Lower leg skin (tissue), 4 donors: ENCODE results near the gene YPEL4. TPM values are rescaled to one million over a fixed set of nuclear protein-coding genes. Genes with fewer than 3 reads are reported as not detected.

Source experiments
- DNase-seq, 2 donors: peaks; one replicate each; pipeline ENCODE4 v3.0.0-alpha.2; 2019; ENCODE audit warnings: low spot score in 2 of 2
- H3K4me3 ChIP-seq: fragments of 200-600 bp; sonication (generic); 2 replicates; pipeline ENCODE4 v1.5.1; 2017; ENCODE audit warnings: mild to moderate bottlenecking, low read depth; ENCODE audit not compliant: poor library complexity, severe bottlenecking
- POLR2A ChIP-seq, 2 donors: fragments of 450-650 bp; IDR thresholded peaks; one replicate each; pipeline ENCODE4 v1.6.1; 2016 to 2017; ENCODE audit warnings: antibody characterized with exemption in 2 of 2, mild to moderate bottlenecking in 1 of 2, moderate library complexity in 1 of 2
- WGBS, 2 donors: methylation state at CpG; one replicate each; pipeline ENCODE4 v1.1.5; 2018; 5-methylcytosine and 5-hydroxymethylcytosine counted together
- intact Hi-C: fragments of 100-400 bp; cut with DNase I; formaldehyde crosslinking; loops from one replicate; pipeline ENCODE4 v1.15.0; 2023; ENCODE audit warnings: low total_unique reads
- total RNA-seq, 4 donors: library from RNA; depleted of rRNA; stranded (reverse); fragments of >200 nt; gene quantifications; one replicate each; pipeline ENCODE4 v1.1.0, GENCODE V29; 2016
- TF ChIP-seq, protein P1 (sequence below), 3 donors: fragments of 450-650 bp; IDR thresholded peaks; one replicate each; pipeline ENCODE4 v1.5.1; 2016; ENCODE audit warnings: antibody characterized with exemption in 3 of 3, mild to moderate bottlenecking in 3 of 3, moderate library complexity in 2 of 3

The YPEL4 gene
- total RNA-seq, 4 donors from 2014 or later = 0.91 to 4.3 (median 2.9) TPM

DNA sequence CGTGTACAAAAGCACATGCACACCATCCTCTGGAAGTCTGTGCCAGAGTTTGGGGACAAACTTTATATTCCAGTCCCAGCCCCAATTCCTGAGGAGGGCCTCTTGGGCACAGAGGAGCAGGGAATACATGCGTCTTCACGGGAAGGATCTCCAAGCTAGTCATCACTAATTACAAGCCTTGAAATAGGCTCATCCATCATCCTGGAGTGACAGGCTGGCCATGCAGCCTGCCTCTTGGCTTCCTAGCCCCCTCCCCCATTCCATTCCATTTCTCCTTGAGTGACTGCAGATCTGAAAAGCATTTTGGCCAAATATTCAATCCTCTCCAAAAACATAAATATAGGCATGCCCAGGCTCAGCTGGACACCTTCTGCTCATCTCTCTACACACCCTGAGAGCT is 27.4 kb downstream of the YPEL4 start:
- intact Hi-C loops = no loop called here
- no peak for DNase-seq
- H3K4me3 ChIP-seq = no peak overlapping the region
- no peak for TF ChIP-seq POLR2A (IDR thresholded peaks at IDR 0.05)
- TF ChIP-seq, protein P1, sequence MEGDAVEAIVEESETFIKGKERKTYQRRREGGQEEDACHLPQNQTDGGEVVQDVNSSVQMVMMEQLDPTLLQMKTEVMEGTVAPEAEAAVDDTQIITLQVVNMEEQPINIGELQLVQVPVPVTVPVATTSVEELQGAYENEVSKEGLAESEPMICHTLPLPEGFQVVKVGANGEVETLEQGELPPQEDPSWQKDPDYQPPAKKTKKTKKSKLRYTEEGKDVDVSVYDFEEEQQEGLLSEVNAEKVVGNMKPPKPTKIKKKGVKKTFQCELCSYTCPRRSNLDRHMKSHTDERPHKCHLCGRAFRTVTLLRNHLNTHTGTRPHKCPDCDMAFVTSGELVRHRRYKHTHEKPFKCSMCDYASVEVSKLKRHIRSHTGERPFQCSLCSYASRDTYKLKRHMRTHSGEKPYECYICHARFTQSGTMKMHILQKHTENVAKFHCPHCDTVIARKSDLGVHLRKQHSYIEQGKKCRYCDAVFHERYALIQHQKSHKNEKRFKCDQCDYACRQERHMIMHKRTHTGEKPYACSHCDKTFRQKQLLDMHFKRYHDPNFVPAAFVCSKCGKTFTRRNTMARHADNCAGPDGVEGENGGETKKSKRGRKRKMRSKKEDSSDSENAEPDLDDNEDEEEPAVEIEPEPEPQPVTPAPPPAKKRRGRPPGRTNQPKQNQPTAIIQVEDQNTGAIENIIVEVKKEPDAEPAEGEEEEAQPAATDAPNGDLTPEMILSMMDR (IDR thresholded peaks at IDR 0.05) = no peak
- 36 to 46% methylated on average over 3 of the region's 3 CpGs for WGBS, 2 donors

DNA sequence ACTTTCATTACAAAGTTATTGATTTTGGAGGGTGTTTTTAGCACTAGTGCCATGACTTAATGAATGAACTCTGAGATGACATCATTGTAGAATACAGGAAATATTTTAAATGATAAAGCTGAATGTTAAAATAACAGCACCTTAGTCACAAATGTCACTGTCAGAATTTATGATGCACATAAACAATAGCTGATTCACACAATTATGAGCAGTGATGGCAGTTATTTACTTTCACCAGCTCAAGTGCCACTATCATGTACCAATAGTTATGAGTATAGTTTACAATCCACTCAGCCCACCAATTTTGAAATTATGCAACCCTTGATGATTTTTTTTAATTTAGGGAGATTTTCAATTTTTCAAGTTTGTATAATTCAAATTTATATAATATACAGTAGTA is 29.2 kb downstream of the YPEL4 start:
- intact Hi-C loops = no loop called here
- H3K4me3 ChIP-seq = no peak overlapping the region
- TF ChIP-seq, protein P1 (IDR thresholded peaks at IDR 0.05) = no peak
- no peak for TF ChIP-seq POLR2A (IDR thresholded peaks at IDR 0.05)
- DNase-seq = no peak

DNA sequence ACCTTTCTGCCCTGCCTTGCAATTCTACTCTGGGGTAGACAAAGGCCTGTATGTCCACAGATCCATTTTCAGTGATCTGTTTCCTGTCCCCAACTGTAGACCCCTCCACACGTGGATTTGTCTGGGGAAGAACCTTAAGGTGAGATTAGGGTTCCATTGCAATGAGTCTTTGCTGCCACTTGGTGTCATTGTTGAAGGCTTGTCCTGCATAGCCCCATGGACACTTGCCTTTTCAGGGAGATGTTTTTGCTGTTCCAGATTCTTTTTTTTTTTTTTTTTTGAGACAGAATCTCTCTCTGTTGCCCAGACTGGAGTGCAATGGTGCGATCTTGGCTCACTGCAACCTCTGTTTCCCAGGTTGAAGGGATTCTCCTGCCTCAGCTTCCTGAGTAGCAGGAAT is 30.4 kb downstream of the YPEL4 start:
- intact Hi-C loops = no loop called here
- no peak overlapping the region for H3K4me3 ChIP-seq
- TF ChIP-seq, protein P1 (IDR thresholded peaks at IDR 0.05) = no peak
- TF ChIP-seq POLR2A (IDR thresholded peaks at IDR 0.05) = no peak
- DNase-seq = no peak
- 94 to 98% methylated on average over 2 of the region's 2 CpGs for WGBS, 2 donors

DNA sequence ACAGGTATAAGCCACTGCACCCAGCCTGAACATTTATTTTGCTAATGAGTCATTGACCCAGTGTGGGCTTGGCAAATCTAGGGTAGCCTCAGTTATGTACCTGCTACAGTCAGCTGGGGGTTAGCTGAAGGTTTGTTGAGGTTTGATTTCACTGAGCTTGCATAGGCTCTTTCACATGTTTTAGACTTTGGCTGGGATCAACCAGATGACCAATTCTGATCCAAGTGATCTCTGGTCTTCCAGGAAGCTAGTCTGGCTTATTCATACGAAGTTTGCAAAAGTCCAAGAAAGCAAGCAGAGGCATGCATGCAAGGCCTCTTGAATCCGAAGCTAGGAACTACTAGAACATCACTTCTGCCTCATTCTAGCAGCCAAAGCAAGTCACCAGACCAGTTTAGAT is 31.3 kb downstream of the YPEL4 start:
- intact Hi-C loops = no loop called here
- H3K4me3 ChIP-seq = no peak overlapping the region
- TF ChIP-seq, protein P1 (IDR thresholded peaks at IDR 0.05) = no peak
- TF ChIP-seq POLR2A (IDR thresholded peaks at IDR 0.05) = no peak
- no peak for DNase-seq
- 53 to 56% methylated on average over 2 of the region's 2 CpGs for WGBS, 2 donors

DNA sequence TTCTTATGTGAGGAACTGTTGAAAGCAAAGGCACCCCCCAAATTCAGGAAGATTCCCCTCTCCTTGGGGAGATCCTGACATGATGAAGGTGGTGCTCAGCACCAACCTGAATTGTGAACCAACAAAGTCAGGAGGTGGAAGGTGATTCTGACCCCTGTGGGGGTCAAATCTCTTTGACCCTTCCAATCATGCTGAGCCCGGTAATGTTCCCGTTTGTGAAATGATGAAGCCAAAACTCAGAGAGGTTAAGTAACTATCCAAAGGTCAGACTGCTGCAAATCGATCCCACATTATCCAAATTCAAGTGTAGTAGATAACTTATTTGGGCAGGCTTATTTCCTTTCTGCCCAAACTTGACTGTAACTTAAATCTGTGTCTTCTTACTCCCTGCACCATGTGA is 33.1 kb downstream of the YPEL4 start:
- TF ChIP-seq, protein P1 (IDR thresholded peaks at IDR 0.05) = no peak
- TF ChIP-seq POLR2A (IDR thresholded peaks at IDR 0.05) = no peak
- intact Hi-C loops = no loop called here

DNA sequence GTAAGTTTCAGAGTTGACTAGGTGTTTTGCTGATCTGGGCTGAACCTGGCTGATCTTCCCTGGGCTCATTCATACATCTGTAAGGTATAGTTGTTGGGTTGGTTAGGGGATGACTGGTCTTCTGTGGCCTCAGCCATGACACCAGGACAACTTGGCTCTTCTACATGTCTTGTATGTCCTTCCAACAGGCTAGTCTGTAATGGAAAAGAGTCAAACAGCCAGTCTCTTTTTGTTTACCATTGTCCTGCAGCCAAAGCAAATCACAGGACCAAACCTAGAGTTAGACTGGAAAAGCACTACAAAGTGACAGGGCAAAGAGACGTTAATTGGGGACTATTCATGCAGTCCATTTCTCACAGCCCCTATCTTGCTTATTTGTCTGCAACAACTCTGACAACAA is 34.4 kb downstream of the YPEL4 start:
- intact Hi-C loops = no loop called here
- WGBS, 2 donors = 79 to 87% methylated on average over 1 of the region's 1 CpG
- no peak for TF ChIP-seq POLR2A (IDR thresholded peaks at IDR 0.05)
- TF ChIP-seq, protein P1 (IDR thresholded peaks at IDR 0.05) = no peak
- no peak for DNase-seq
- no peak overlapping the region for H3K4me3 ChIP-seq

More for the DNA sequence above, 33.1 kb downstream of the YPEL4 start:
- no peak overlapping the region for H3K4me3 ChIP-seq
- 63 to 77% methylated on average over 3 of the region's 3 CpGs for WGBS, 2 donors
- no peak for DNase-seq
